22Rv1 (cell line): ENCODE results near the gene ESYT2.

ENCODE experiments used
- CTCF ChIP-seq: fragments of 450-650 bp; IDR thresholded peaks from 2 replicates; pipeline ENCODE4 v1.5.1; 2017; ENCODE audit warnings: mild to moderate bottlenecking
- ZFX ChIP-seq: fragments of 450-650 bp; IDR thresholded peaks from 2 replicates; pipeline ENCODE4 v1.6.1; 2017; ENCODE audit warnings: antibody characterized with exemption, borderline replicate concordance

GRCh38 chr7:158705234-158705850 is 124.0 kb downstream of the ESYT2 start:
- TF ChIP-seq CTCF, result no peak
- no peak for TF ChIP-seq ZFX
